Calu3 (cell line): ENCODE data around the gene CDKN2AIPNL. TPM values are rescaled to one million over a fixed set of nuclear protein-coding genes. Genes with fewer than 3 reads are reported as not detected.
"Not testable (repeated sequence)": the region's sequence is repeated elsewhere in the genome, so short reads cannot be mapped to it uniquely, and the experiment has no call there.

Source experiments
- BruUV-seq: library from RNA; stranded (reverse); fragments of 400-500 nt; replicated peaks from 2 replicates; lab custom pipeline; 2021; lab: Mats Ljungman, UMichigan
- CTCF ChIA-PET: fragments of 300-600 bp; sonication (Branson Sonifier 250); formaldehyde crosslinking; loops from one replicate; lab custom pipeline; 2022; ENCODE audit warnings: antibody characterized with exemption; lab: Charles Lee
- DNase-seq: peaks from one replicate; pipeline ENCODE4 v3.0.0; 2022
- H3K27ac Mint-ChIP-seq: one replicate; pipeline ENCODE4 v1.8.0; 2022; ENCODE audit warnings: mixed read lengths; ENCODE audit not compliant: unreplicated experiment
- H3K27me3 Mint-ChIP-seq: one replicate; pipeline ENCODE4 v1.8.0; 2022; ENCODE audit warnings: mixed read lengths; ENCODE audit not compliant: unreplicated experiment
- H3K36me3 Mint-ChIP-seq: one replicate; pipeline ENCODE4 v1.8.0; 2022; ENCODE audit warnings: mild to moderate bottlenecking, moderate library complexity, mixed read lengths; ENCODE audit not compliant: insufficient read depth, unreplicated experiment
- H3K4me1 Mint-ChIP-seq: one replicate; pipeline ENCODE4 v1.8.0; 2022; ENCODE audit warnings: mild to moderate bottlenecking, low read depth, mixed read lengths; ENCODE audit not compliant: unreplicated experiment
- H3K4me3 Mint-ChIP-seq: one replicate; pipeline ENCODE4 v1.8.0; 2022; ENCODE audit warnings: mild to moderate bottlenecking, low read depth, moderate library complexity, mixed read lengths; ENCODE audit not compliant: unreplicated experiment
- H3K9me3 Mint-ChIP-seq: one replicate; pipeline ENCODE4 v1.8.0; 2022; ENCODE audit warnings: low read depth, mixed read lengths; ENCODE audit not compliant: unreplicated experiment
- CTCF ChIP-seq: fragments of 200-600 bp; IDR thresholded peaks from one replicate; pipeline ENCODE4 v1.8.0; 2022; ENCODE audit warnings: antibody characterized with exemption; ENCODE audit not compliant: unreplicated experiment
- intact Hi-C: fragments of 100-400 bp; cut with micrococcal nuclease; formaldehyde crosslinking; loops from one replicate; pipeline ENCODE4 v1.10.0; 2022; ENCODE audit not compliant: unreplicated experiment
- total RNA-seq: library from RNA; stranded (reverse); gene quantifications from 2 replicates; pipeline ENCODE4 v1.2.3, GENCODE V29; 2022

The CDKN2AIPNL gene
- total RNA-seq, 1 experiment from 2014 or later: 51.6 TPM

GRCh38 chr5:134426361-134426760 is 14.7 kb upstream of the CDKN2AIPNL start:
- intact Hi-C loops: no loop called here
- no peak overlapping the region for H3K4me3 Mint-ChIP-seq
- no peaks in the 10 kb centered on the region for H3K36me3 Mint-ChIP-seq
- H3K27me3 Mint-ChIP-seq: no peaks in the 10 kb centered on the region
- peaks cover 4% of the 10 kb centered on the region for H3K9me3 Mint-ChIP-seq
- H3K27ac Mint-ChIP-seq: no peak overlapping the region
- no peak for DNase-seq
- CTCF ChIA-PET: no interaction called here
- no TSS peak for BruUV-seq
- H3K4me1 Mint-ChIP-seq: no peaks in the 10 kb centered on the region
- no peak for TF ChIP-seq CTCF

GRCh38 chr5:134423376-134423775 is 11.7 kb upstream of the CDKN2AIPNL start:
- DNase-seq: no peak
- Mint-ChIP-seq H3K4me1 (no peaks in the 10 kb centered on the region), H3K36me3 (no peaks in the 10 kb centered on the region), H3K27ac (no peak overlapping the region), H3K9me3 (peaks cover 7% of the 10 kb centered on the region), H3K27me3 (no peaks in the 10 kb centered on the region), H3K4me3 (no peak overlapping the region)
- BruUV-seq: no TSS peak
- no peak for TF ChIP-seq CTCF
- CTCF ChIA-PET: no interaction called here
- intact Hi-C loops: no loop called here

DNA sequence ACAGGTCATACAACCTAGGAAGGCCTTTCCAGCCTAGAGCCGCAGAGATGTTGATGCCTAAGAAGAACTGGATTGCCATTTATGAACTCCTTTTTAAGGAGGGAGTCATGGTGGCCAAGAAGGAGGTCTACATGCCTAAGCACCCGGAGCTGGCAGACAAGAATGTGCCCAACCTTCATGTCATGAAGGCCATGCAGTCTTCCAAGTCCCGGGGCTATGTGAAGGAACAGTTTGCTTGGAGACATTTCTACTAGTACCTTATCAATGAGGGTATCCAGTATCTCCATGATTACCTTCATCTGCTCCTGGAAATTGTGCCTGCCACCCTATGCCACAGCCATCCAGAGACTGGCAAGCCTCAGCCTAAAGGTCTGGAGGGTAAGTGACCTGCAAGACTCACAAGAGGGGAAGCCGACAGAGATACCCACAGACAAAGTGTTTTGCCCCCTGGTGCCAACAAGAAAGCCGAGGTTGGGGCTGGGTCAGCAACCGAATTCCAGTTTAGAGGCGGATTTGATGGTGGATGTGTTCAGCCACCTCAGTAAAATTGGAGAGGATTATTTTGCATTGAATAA is 11.2 kb upstream of the CDKN2AIPNL start:
- Mint-ChIP-seq H3K4me1 (no peaks in the 10 kb centered on the region), H3K36me3 (no peaks in the 10 kb centered on the region), H3K4me3 (no peak overlapping the region), H3K9me3 (peaks cover 7% of the 10 kb centered on the region), H3K27me3 (no peaks in the 10 kb centered on the region), H3K27ac (no peak overlapping the region)
- CTCF ChIA-PET: no interaction called here
- intact Hi-C loops: no loop called here
- no peak for TF ChIP-seq CTCF
- DNase-seq: no peak
- no TSS peak for BruUV-seq

DNA sequence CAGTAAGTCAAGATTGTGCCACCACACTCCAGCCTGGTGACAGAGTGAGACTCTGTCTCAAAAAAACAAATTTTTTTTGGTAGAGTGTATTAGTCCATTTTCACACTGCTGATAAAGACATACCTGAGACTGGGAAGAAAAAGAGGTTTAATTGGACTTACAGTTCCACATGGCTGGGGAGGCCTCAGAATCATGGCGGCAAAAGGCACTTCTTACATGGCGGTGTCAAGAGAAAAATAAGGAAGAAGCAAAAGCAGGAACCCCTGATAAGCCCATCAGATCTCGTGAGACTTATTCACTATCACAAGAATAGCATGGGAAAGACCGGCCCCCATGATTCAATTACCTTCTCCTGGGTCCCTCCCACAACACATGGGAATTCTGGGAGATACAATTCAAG is 9.4 kb upstream of the CDKN2AIPNL start:
- CTCF ChIA-PET, H3K27ac Mint-ChIP-seq, DNase-seq, H3K36me3 Mint-ChIP-seq, H3K4me3 Mint-ChIP-seq, H3K27me3 Mint-ChIP-seq, BruUV-seq, H3K4me1 Mint-ChIP-seq, intact Hi-C loops, H3K9me3 Mint-ChIP-seq: not testable (repeated sequence)

GRCh38 chr5:134420343-134420742 is 8.7 kb upstream of the CDKN2AIPNL start:
- peaks cover 10% of the 10 kb centered on the region for H3K4me1 Mint-ChIP-seq
- no peak for TF ChIP-seq CTCF
- no peak overlapping the region for H3K4me3 Mint-ChIP-seq
- no peaks in the 10 kb centered on the region for H3K36me3 Mint-ChIP-seq
- no TSS peak for BruUV-seq
- CTCF ChIA-PET: no interaction called here
- intact Hi-C loops: no loop called here
- DNase-seq: no peak
- H3K9me3 Mint-ChIP-seq: peaks cover 7% of the 10 kb centered on the region
- H3K27me3 Mint-ChIP-seq: no peaks in the 10 kb centered on the region
- H3K27ac Mint-ChIP-seq: no peak overlapping the region
